ENCODE data around the gene MYO18A.
"Not testable (repeated sequence)": the region's sequence is repeated elsewhere in the genome, so short reads cannot be mapped to it uniquely, and the experiment has no call there.

MYO18A gene, protein sequence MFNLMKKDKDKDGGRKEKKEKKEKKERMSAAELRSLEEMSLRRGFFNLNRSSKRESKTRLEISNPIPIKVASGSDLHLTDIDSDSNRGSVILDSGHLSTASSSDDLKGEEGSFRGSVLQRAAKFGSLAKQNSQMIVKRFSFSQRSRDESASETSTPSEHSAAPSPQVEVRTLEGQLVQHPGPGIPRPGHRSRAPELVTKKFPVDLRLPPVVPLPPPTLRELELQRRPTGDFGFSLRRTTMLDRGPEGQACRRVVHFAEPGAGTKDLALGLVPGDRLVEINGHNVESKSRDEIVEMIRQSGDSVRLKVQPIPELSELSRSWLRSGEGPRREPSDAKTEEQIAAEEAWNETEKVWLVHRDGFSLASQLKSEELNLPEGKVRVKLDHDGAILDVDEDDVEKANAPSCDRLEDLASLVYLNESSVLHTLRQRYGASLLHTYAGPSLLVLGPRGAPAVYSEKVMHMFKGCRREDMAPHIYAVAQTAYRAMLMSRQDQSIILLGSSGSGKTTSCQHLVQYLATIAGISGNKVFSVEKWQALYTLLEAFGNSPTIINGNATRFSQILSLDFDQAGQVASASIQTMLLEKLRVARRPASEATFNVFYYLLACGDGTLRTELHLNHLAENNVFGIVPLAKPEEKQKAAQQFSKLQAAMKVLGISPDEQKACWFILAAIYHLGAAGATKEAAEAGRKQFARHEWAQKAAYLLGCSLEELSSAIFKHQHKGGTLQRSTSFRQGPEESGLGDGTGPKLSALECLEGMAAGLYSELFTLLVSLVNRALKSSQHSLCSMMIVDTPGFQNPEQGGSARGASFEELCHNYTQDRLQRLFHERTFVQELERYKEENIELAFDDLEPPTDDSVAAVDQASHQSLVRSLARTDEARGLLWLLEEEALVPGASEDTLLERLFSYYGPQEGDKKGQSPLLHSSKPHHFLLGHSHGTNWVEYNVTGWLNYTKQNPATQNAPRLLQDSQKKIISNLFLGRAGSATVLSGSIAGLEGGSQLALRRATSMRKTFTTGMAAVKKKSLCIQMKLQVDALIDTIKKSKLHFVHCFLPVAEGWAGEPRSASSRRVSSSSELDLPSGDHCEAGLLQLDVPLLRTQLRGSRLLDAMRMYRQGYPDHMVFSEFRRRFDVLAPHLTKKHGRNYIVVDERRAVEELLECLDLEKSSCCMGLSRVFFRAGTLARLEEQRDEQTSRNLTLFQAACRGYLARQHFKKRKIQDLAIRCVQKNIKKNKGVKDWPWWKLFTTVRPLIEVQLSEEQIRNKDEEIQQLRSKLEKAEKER (N-terminal part only)

DNA sequence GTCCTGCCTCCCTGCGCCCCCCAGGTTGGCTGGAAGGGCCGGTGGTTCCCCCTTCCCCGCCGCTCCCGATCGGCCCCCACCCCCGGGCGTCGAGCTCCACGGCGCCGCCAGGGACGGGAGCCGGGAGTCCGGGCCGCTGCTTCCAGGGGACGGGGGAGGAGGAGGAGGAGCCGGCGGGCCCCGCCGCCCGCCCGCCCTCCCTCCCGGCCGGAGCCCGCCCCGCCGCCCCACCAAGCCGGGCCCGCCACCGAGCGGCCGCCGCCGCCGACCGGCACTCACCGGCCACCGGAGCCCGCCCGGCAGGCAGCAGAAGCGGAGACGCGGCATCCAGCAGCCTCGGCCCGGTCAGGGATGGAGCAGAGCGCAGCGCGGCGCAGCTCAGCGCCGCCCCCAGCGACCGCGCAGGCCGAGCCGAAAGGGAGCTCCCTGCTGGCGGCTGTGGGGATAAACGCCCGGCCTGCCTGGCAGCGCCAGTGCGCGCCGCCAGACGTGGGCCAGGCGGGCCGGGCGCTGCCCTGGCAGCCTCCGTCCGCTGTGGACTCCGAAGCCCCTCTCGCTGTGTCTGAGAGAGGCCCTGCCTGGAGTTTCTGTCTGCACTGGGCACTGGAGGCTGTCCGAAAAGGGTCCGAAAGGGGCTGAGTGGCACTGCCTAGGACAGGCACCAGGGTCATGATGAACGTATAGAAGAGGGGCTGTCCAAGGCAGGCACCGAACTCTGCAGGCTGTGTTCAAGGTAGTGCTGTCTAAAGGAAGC, at the start of gene MYO18A:
MYO18A (minus strand) TSS at position 365 of the 754 bp plus-strand sequence. CDS start 13,458 bp downstream, outside the sequence.
- peak; percentile 90 for DNase-seq

DNA sequence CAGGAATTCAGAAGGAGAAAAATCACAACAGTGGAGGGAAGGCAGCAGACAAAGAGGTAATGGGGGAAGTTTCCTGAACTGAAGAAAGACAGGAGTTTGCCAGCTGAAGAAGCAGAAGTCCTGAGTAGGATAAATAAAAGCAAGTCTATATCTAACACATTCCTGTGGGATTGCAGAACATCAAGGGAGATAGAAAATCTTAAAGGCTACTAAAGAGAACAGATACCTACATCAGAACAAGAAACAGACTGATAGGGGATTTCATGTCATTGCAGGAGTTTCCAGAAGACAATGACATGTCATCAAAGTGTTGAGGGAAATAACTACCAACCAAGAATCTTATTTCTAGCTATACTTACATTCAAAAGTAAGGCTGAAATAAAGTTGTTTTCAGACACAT, 45.2 kb upstream of the MYO18A start:
- no peak for DNase-seq

DNA sequence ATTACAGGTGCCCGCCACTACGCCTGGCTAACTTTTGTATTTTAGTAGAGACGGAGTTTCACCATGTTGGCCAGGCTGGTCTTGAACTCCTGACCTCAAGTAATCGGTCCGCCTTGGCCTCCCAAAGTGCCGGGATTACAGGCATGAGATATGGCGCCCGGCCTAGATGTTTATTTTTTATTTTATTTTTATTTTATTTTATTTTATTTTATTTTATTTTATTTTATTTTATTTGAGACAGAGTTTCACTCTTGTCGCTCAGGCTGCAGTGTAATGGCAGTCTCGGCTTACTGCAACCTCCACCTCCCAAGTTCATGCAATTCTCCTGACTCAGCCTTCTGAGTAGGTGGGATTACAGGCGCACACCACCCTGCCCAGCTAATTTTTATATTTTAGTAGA, 41.1 kb upstream of the MYO18A start:
- not testable (repeated sequence) for DNase-seq

DNA sequence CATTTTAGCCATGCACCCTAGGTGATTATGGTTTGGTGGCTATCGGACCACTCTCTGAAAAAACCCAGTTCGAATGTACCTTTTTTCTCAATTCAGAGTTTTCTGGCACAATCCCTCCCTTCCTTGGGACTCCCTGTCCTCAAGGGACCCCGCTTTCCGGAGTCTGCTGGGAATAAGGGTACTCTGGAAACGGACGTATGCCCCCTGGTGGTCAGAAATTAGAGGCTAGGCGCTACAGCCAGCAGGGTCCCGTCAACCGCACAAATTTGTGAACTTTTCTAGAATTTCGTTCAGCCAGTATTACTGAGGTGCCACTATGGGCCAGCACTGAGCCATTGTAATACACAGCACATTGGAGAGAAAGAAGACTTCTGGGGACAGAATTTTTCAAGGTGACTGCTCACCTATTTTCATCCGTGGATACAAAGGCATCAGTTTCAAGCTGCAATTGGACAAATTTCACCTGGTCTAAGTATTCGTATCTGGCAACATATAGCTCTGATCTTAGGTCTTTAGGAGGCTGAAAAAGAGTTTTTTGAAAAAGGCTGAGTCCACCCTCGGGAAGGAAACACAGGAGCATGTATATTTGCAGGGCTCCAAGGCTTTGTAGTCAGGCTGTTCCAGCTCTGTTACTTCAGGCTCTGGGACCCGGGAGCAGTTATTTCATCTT, 39.3 kb upstream of the MYO18A start:
- peak; percentile 85 for DNase-seq

DNA sequence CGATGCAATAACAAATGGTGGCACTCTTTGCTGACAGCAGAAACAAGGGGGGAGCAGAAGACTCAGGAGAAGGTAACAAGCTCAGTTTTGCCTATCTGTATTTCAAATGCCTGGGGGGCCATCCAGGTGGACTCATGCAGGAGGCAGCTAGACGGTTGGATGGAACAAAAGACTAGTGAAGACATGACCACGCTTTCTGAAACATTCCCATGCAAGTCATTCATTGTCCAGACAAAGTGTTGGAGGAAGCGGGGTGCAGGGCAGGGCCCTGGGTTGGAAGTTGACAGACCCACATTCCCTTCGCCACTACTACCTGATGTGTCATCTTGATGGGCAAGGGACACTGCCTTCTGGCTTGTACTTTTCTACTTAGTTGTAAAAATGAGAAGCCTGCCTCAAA, 36.7 kb upstream of the MYO18A start:
- no peak for DNase-seq

DNA sequence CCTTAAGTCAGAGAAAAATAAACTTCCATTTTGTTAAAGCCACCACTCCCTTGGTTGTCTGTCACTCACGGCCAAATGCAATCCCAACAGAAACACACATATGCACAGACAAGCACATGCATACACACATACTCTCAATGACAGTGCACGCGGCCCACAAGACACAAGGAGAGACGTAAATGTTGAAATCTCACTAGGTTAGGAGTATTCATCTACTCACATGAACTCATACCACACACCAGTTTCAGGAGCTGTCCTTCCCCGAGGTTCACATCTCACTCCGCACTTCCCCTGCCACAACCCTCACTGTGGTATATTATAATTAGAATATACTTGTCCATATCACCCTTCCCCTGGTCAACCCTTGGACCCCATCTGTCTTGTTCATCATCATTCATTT, 36.0 kb upstream of the MYO18A start:
- no peak for DNase-seq

DNA sequence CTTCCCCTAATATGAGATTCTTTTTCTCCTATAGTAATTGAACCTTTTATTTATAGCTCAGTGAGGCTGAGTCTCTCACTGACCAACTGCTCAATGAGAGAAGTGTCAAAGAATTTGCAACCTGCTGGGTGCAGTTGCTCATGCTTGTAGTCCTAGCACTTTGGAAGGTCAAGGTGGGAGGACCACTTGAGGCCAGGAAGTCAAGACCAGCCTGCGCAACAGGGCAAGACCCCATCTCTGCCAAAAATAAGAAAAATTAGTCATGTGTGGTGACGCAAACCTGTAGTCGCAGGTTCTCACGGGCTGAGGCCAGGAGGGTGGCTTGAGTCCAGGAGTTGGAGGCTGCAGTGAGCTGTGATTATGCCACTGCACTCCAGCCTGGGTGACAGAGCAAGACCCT, 35.5 kb upstream of the MYO18A start:
- no peak for DNase-seq

DNA sequence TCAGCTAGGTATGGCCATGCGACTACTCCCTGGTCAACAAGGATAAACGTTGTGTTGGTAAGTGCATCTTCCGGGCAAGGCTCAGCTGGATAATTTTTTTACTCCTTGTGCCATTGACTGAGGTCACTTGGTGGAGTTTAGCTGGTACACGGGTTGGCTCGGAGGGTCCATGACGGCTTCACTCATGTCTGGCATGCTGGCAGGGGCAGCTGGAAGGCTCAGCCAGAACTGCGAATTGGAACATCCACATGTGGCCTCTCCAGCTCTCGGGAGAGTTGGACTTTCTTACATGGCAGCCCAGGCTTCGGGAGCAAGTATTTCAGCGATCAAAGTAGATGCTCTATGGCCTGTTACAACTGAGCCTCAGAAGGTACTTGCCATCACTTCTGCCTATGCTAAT, 35.0 kb upstream of the MYO18A start:
- DNase-seq = no peak

DNA sequence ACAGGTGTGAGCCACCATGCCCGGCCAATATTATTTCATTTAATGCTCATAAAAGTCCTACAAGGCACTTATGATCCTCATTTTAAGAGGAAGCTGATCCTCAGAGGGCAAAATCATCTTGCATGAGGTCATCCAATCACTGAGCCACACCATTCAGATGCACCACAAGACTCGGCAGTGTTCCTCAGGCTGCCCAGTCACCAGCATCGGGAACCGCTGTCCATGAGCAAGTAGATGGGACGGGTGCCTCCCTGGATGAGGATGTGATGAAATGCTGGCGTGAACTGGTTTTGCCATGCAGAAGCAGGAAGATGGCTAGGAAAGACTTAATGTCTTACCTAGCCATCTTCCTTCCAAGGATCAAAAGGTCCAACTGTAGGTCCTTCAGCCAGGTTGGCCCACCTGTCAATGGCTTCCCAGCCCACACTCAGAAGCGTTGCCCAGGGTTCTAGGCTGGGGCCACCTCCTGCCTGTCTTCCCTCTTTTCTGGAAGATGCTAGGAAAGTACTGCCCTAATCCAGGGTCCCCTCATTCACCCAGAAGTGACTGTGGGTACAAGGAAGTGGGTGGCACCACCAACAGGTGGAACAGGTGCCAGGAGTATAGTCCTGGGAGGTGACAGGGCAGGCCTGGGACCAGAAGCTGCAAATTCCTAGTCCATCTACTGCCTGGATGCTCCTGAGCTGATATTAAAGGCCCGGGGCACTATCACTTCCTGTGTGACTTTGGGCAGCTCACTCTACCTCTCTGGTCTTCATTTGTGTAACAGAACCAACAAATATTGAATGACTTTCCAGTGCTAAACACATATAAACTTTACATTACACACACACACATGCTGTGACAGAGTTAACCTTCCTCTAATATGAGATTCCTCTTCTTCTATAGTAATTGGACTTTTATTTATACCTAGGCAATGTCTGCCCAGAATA, 34.3 kb upstream of the MYO18A start:
- peak; percentile 95 for DNase-seq

DNA sequence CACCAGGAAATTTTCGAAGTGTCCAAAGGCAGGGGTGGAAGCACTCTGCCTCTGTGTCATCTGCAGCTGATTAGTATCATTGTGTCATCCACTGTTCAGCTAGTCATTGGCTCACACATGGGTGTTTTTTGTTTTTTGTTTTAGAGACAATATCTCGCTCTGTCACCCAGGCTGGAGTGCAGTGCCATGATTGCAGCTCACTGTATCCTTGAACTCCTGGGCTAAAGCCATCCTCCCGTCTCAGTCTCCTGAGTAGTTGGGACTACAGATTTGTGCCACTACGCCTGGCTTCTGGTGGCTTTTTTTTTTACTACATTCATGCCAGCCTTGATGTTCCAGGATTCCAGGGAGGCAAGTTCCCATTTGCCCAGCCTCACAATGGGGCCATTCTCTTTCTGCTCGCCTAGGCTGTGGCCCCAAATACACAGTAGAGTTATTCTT, 32.5 kb upstream of the MYO18A start:
- peak; percentile 86 for DNase-seq

DNA sequence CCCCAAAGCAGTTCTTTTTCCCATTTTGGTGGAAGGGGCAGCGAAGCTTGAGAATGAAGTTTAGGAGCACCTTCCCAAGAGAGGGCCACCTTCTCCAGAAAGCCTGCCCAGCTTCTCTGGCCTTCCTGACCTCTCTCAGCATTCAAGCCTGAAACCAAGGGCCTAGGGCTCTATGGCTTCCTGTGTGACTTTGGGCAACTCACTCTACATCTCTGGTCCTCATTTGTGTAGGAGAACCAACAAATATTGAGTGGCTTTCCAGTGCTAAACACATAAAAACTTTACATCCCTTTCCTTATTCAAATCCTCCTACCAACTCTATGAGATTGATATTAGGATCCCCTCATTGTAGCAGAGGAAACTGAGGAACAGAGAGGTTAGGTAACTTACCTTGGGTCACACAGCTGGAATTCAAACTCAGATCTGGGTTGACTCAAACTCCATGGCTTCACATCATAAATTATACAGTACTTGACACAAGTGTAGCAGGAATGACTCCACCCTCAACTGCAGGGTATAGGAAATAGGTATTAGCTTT, 32.0 kb upstream of the MYO18A start:
- no peak for DNase-seq

DNA sequence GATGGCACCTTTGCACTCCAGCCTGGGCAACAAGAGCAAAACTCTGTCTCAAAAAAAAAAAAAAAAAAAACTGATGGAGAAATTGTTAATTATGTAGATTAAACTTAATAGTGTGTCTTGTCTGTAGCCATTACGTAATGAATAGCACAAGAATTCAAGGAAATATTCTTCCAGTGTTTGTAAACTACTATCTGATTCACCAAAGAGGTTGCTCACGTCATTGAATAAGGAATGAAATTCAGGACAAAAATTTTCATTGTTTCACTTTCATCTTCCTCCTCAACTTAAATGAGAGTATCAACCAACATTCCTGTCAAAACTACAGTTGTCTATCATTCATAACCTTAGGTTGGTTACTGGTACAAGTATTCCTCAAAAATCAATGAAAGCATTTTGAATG, 30.7 kb upstream of the MYO18A start:
- DNase-seq = peak; percentile 89

DNA sequence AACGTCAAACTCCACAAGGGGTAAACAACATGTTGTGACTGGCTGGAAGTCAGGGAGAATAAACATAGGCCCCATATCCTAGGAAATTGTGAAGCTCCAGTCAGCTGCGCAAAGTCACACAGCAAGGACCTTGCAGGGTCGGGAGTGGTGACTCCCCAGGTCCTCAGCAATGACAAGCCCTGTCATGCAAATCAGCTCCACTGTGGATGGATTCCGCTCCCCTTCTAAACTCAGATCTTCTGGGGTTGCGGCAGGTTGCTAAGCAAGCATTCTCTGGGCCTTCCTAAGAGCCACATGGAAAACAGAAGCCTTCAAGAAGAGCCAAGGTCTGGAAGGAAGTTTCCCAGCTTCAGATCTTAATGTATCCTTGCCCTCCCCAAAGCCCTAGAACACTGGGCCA, 28.9 kb upstream of the MYO18A start:
- no peak for DNase-seq

DNA sequence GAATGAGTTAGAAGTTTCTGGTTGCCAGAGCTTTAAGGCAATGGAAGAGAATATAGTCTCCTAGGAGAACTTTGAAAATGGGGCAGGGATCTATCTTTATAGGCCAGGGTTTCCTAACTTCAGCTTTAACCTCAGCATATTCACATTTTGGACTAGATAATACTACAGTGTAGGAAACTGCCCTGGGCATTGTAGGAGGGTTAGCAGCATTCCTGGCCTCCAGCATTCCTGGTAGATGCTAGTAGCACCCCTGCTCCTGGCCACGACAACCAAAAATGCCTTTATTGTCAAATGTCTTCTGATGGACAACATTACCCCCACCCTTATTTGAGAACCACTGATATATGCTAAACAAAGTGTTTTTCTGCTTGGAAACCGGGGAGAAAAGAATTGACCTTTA, 27.8 kb upstream of the MYO18A start:
- DNase-seq = no peak

DNA sequence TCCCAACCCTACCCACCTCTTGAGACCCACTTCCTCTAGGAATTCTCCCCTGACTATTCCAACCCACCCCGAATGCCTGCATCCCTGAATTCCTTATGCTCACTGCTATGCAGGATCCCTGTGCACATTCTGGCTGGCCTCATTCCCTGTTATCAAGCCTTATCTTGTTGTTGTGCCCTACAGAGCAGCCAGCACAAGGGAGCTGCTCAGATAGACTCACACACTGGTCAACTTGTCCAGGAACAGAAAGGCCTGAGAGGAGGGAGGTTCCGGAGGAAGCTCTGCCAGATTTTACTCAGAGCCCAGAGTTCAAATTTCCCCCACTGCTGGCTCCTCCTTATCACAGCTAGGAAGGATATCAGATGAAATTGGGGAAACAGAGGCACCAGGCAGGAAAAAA, 24.8 kb upstream of the MYO18A start:
- no peak for DNase-seq

DNA sequence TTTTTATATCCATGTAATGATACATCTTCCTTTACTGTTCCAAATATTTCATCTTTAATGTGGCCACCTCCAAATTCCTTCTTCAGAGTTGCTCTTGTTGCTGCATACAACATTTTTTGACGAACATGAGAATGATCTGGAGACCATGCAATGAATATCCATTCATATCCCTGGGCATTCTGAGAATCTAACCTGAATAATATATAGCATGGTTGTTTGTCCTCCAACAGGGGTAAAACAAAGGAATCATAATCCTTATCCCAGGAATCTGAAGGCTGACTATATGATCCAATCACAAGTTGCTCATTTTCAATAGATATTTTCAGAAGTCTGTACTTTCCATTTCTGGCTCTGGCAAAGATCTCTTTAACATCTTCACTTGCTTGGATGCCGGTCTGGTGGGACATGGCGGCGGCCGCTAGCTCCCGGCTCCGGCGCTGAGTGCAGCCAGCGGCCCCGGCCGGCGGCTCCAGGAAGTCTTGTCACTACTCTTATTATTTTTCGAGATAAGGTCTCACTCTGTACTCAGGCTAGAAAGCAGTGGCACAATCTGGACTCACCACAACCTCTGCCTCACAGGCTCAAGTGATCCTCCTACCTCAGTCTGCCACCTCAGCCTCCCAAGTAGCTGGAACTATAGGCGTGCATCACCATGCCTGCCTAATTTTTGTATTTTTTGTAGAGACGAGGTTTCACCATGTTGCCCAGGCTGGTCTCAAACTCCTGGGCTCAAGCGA, 24.0 kb upstream of the MYO18A start:
- DNase-seq = not testable (repeated sequence)

DNA sequence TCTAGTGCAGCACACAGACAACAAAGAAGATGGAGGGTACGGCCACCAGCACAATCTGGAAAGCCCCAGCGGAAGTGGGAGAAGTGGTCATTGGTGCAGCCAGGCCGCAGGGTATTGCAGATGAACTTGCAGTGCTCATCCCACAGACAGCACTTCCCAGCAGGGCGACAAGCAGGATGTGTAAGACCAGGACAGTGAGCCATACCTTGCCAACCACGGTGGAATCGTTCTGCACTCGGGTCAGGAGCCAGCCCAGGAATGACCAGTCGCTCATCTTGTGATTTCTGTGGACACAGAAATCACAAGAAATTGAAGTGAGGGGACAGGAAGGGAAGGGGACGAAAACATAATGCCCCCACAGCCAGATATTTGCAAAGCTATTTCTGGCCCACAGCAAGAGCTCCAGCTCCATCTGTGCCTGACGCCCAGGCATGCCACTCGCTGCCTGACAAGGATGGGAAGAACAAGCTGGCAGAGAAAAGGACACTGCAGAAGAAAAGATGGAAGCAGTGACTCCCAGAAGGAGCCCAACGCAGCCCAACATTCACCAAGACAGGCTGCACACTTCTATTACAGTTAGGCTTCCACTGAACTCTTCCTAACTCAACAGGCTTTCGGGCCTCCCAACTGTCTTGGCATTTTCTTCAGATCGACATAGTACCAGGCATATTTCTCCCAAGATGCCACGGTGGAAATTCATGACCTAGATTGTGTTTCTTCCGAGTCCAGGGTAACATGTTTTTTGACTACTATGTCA, 17.5 kb upstream of the MYO18A start:
- peak; percentile 54 for DNase-seq

DNA sequence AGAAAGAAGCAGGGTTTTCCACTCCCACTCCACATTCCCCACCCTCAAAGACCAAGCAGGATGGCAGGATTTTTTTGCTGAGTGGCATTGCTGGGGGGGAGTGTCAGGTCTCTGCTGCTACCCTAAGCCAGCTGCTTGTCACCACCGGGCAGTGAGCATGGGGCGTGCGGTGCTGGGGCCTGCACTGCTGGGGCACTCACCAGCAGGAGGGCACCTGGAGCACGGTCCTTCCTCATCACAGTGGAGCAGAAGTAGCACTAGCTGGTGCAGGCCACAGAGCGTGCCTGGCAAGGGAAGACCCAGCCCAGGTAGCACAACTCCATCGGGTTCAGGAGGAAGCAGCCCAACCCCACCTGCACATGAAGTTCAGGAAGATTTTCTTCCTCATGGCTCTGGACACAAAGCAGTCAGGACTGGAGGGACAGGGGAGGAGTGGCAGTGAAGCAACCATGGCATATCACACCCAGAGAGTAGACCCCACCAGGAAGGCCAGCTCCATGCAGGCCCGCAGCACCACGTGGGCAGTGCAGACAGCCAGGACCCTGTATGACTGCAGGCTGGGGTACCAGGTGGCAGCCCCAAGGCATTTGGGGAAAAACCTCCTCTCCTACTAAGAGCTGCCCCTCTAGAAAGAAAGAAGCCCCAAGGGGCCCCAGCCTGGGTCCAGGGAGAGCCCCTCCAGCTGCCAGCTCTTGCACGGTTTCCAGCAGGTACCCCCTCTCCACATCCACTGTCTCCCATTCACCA, 16.7 kb upstream of the MYO18A start:
- DNase-seq = no peak

Data from suppressor macrophage treated with lipopolysaccharide for 4 hours (primary cell).